Hepatocyte (in vitro differentiated cells): ENCODE results near the gene LRRC31. TPM values are rescaled to one million over a fixed set of nuclear protein-coding genes. Genes with fewer than 3 reads are reported as not detected.

Source experiments
- DNase-seq: peaks from one replicate; pipeline ENCODE4 v3.0.0-alpha.2; 2016; ENCODE audit warnings: low spot score
- H2AFZ ChIP-seq: fragments of 200-600 bp; sonication (generic); 2 replicates; pipeline ENCODE4 v1.6.0; 2016; ENCODE audit warnings: antibody characterized with exemption, mild to moderate bottlenecking
- H3K27ac ChIP-seq: fragments of 200-600 bp; sonication (generic); 2 replicates; pipeline ENCODE4 v1.5.1; 2016; ENCODE audit warnings: mild to moderate bottlenecking
- H3K27me3 ChIP-seq: fragments of 200-600 bp; sonication (generic); 2 replicates; pipeline ENCODE4 v1.6.1; 2016
- H3K36me3 ChIP-seq: fragments of 200-600 bp; sonication (generic); replicated peaks from 2 replicates; pipeline ENCODE4 v1.5.1; 2016; ENCODE audit warnings: low read depth; ENCODE audit not compliant: insufficient read depth
- H3K4me1 ChIP-seq: fragments of 200-600 bp; sonication (generic); 2 replicates; pipeline ENCODE4 v1.5.1; 2016; ENCODE audit warnings: mild to moderate bottlenecking, moderate library complexity; ENCODE audit not compliant: insufficient read depth
- H3K4me2 ChIP-seq: fragments of 200-600 bp; sonication (generic); 2 replicates; pipeline ENCODE4 v1.6.0; 2016
- H3K4me3 ChIP-seq: fragments of 200-600 bp; sonication (generic); 2 replicates; pipeline ENCODE4 v1.5.1; 2016; ENCODE audit warnings: mild to moderate bottlenecking
- H3K79me2 ChIP-seq: fragments of 200-600 bp; sonication (generic); 2 replicates; pipeline ENCODE4 v1.6.0; 2017; ENCODE audit warnings: mild to moderate bottlenecking
- H3K9me2 ChIP-seq: fragments of 200-600 bp; sonication (generic); replicated peaks from 2 replicates; pipeline ENCODE4 v1.6.0; 2017; ENCODE audit warnings: mild to moderate bottlenecking; ENCODE audit not compliant: insufficient read depth
- H3K9me3 ChIP-seq: fragments of 200-600 bp; sonication (generic); 2 replicates; pipeline ENCODE4 v1.5.1; 2016; ENCODE audit warnings: low read depth, mild to moderate bottlenecking
- H4K20me1 ChIP-seq: fragments of 200-600 bp; sonication (generic); 2 replicates; pipeline ENCODE4 v1.6.0; 2016; ENCODE audit warnings: mild to moderate bottlenecking; ENCODE audit not compliant: insufficient read depth, poor library complexity, severe bottlenecking
- CTCF ChIP-seq: fragments of 200-600 bp; sonication (generic); IDR thresholded peaks from 2 replicates; pipeline ENCODE4 v1.5.1; 2016; ENCODE audit warnings: antibody characterized with exemption, mild to moderate bottlenecking; ENCODE audit not compliant: poor library complexity
- EZH2 ChIP-seq: fragments of 200-600 bp; sonication (generic); IDR thresholded peaks from 2 replicates; pipeline ENCODE4 v1.6.1; 2016; ENCODE audit warnings: antibody characterized with exemption, mild to moderate bottlenecking, borderline replicate concordance
- EZH2phosphoT487 ChIP-seq: fragments of 200-600 bp; sonication (generic); IDR thresholded peaks from one replicate; pipeline ENCODE4 v1.6.1; 2018; ENCODE audit warnings: antibody characterized with exemption, mild to moderate bottlenecking, low read depth, moderate library complexity; ENCODE audit not compliant: unreplicated experiment, severe bottlenecking
- WGBS: methylation state at CpG from one replicate; pipeline ENCODE4 v1.1.6; 2016; ENCODE audit warnings: low lambda C conversion rate; ENCODE audit errors: missing lambda C conversion rate; 5-methylcytosine and 5-hydroxymethylcytosine counted together
- polyA plus RNA-seq: library from polyadenylated mRNA; unstranded; fragments of >200 nt; fragmentation: Nextera tagmentation; extraction: Ambion mirVana; gene quantifications from 2 replicates; pipeline ENCODE4 v1.2.1, GENCODE V29; 2016
- total RNA-seq: library from RNA; depleted of rRNA; stranded (reverse); fragments of >200 nt; gene quantifications from 2 replicates; pipeline ENCODE4 v1.2.3, GENCODE V29; 2014

LRRC31 gene
- total and polyA plus RNA-seq, 2 experiments from 2014 or later, result 1.4 to 6.1 TPM

DNA sequence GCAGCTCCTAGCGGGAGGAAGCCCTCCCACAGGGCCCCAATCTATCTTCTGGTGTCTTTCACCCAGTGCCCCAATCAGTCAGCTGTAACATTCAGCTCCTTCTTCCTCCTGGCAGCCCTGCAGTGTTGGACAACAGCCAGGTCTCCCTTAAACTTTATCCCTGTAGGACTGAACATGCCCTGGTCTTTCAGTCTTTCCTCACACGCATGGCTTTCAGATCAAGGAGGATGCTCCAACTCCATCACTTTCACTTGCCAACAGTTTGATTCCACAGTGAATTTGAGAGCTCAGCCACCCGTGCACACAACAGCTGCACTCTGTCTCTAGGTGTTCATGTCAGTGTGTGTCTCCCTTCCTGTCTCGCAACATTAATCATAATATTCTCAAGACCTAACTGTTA is 28.6 kb downstream of the LRRC31 start:
- Histone ChIP-seq H4K20me1 (no peaks in the 10 kb centered on the region), H3K27me3 (no peaks in the 10 kb centered on the region), H2AFZ (no peak overlapping the region), H3K79me2 (no peaks in the 10 kb centered on the region), H3K9me3 (no peaks in the 10 kb centered on the region), H3K9me2 (no peaks in the 10 kb centered on the region), H3K27ac (no peak overlapping the region), H3K4me2 (no peak overlapping the region), H3K4me1 (no peaks in the 10 kb centered on the region), H3K36me3 (no peaks in the 10 kb centered on the region), H3K4me3 (no peak overlapping the region)
- no peak for DNase-seq
- 68% methylated on average over 4 of the region's 4 CpGs for WGBS
- TF ChIP-seq EZH2phosphoT487 (no peak), CTCF (no peak), EZH2 (no peak)

GRCh38 chr3:169838511-169839030 is 31.2 kb downstream of the LRRC31 start:
- H3K27ac ChIP-seq, result no peak overlapping the region
- H3K9me2 ChIP-seq, result no peaks in the 10 kb centered on the region
- 87% methylated on average over 1 of the region's 1 CpG for WGBS
- H3K27me3 ChIP-seq, result no peaks in the 10 kb centered on the region
- DNase-seq, result no peak
- H4K20me1 ChIP-seq, result no peaks in the 10 kb centered on the region
- no peaks in the 10 kb centered on the region for H3K4me1 ChIP-seq
- no peaks in the 10 kb centered on the region for H3K79me2 ChIP-seq
- no peak overlapping the region for H2AFZ ChIP-seq
- no peaks in the 10 kb centered on the region for H3K36me3 ChIP-seq
- no peak overlapping the region for H3K4me2 ChIP-seq
- no peak for TF ChIP-seq EZH2
- TF ChIP-seq EZH2phosphoT487, result no peak
- no peak for TF ChIP-seq CTCF
- no peak overlapping the region for H3K4me3 ChIP-seq
- H3K9me3 ChIP-seq, result no peaks in the 10 kb centered on the region

DNA sequence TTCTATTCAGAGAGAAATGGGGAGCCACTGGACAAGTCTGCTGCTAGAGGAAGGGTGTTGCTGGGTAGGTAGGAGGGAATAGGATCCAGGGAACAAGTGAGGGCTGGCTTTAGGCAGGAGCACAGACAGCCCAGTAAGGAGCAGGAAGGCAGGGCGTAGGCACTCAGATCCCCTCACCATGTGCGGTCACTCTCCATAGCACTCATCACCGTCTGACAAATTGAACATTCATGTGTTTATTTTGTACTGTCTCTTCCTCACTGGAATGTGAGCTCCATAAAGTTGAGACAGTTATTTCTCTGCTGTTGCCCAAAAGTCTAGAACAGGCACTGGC is 32.8 kb downstream of the LRRC31 start:
- DNase-seq, result no peak
- no peak overlapping the region for H3K27ac ChIP-seq
- 62% methylated on average over 3 of the region's 3 CpGs for WGBS
- no peak overlapping the region for H3K4me2 ChIP-seq
- H3K9me2 ChIP-seq, result no peaks in the 10 kb centered on the region
- H3K79me2 ChIP-seq, result no peaks in the 10 kb centered on the region
- H2AFZ ChIP-seq, result no peak overlapping the region
- no peaks in the 10 kb centered on the region for H4K20me1 ChIP-seq
- no peaks in the 10 kb centered on the region for H3K36me3 ChIP-seq
- no peaks in the 10 kb centered on the region for H3K4me1 ChIP-seq
- no peaks in the 10 kb centered on the region for H3K27me3 ChIP-seq
- TF ChIP-seq EZH2phosphoT487, result no peak
- no peak for TF ChIP-seq CTCF
- no peak for TF ChIP-seq EZH2
- H3K9me3 ChIP-seq, result no peaks in the 10 kb centered on the region
- no peak overlapping the region for H3K4me3 ChIP-seq
